IPS-18a (cell line): ENCODE data around the gene TAS2R7.
"Not testable (repeated sequence)": the region's sequence is repeated elsewhere in the genome, so short reads cannot be mapped to it uniquely, and the experiment has no call there.

ENCODE experiments used
- H3K27ac ChIP-seq: one replicate; pipeline ENCODE4 v1.5.1; 2013; ENCODE audit warnings: low read length
- H3K27me3 ChIP-seq: one replicate; pipeline ENCODE4 v1.6.1; 2013; ENCODE audit warnings: mild to moderate bottlenecking, low read length; ENCODE audit not compliant: control insufficient read depth, insufficient read depth
- H3K36me3 ChIP-seq: one replicate; pipeline ENCODE4 v1.6.1; 2013; ENCODE audit warnings: low read depth, low read length; ENCODE audit not compliant: control insufficient read depth
- H3K4me1 ChIP-seq: one replicate; pipeline ENCODE4 v1.6.1; 2013; ENCODE audit warnings: low read depth, low read length; ENCODE audit not compliant: control insufficient read depth
- H3K4me3 ChIP-seq: one replicate; pipeline ENCODE4 v1.5.1; 2013; ENCODE audit warnings: low read length
- H3K9ac ChIP-seq: one replicate; pipeline ENCODE4 v1.6.1; 2013; ENCODE audit warnings: mild to moderate bottlenecking, low read length, moderate library complexity
- H3K9me3 ChIP-seq: one replicate; pipeline ENCODE4 v1.6.1; 2013; ENCODE audit warnings: low read depth, low read length; ENCODE audit not compliant: control insufficient read depth

The TAS2R7 gene

GRCh38 chr12:10807186-10807585 lies 4.8 kb upstream of the TAS2R7 start, which contains the start of gene TAS2R8:
Gene TAS2R8, minus strand, starts transcription at chr12:10807286. Its CDS starts 306 bp downstream, at chr12:10806980.
- Histone ChIP-seq H3K4me1 (peaks cover 18% of the 10 kb centered on the region), H3K9me3 (no peaks in the 10 kb centered on the region), H3K4me3 (no peak within 1 kb of the TSS), H3K9ac (no peak within 1 kb of the TSS), H3K27ac (no peak within 1 kb of the TSS), H3K27me3 (no peaks in the 10 kb centered on the region), H3K36me3 (no peaks in the 10 kb centered on the region)

GRCh38 chr12:10801741-10802140 lies 686 bp downstream of the TAS2R7 start:
- Histone ChIP-seq H3K27ac (no peak overlapping the region), H3K4me3 (no peak overlapping the region), H3K9me3 (no peaks in the 10 kb centered on the region), H3K4me1 (peaks cover 23% of the 10 kb centered on the region), H3K27me3 (no peaks in the 10 kb centered on the region), H3K9ac (no peak overlapping the region), H3K36me3 (no peaks in the 10 kb centered on the region)

GRCh38 chr12:10794222-10794621 lies 8.2 kb downstream of the TAS2R7 start:
- no peaks in the 10 kb centered on the region for H3K36me3 ChIP-seq
- H3K27ac ChIP-seq = no peak overlapping the region
- H3K4me3 ChIP-seq = no peak overlapping the region
- no peaks in the 10 kb centered on the region for H3K27me3 ChIP-seq
- H3K4me1 ChIP-seq = no peaks in the 10 kb centered on the region
- no peaks in the 10 kb centered on the region for H3K9me3 ChIP-seq
- no peak overlapping the region for H3K9ac ChIP-seq

- not testable (repeated sequence) for H3K27me3 ChIP-seq, H3K4me3 ChIP-seq, H3K27ac ChIP-seq, H3K9ac ChIP-seq, H3K36me3 ChIP-seq, H3K9me3 ChIP-seq, H3K4me1 ChIP-seq
Observed at GRCh38 chr12:10791769-10792168, 10.7 kb downstream of the TAS2R7 start.

GRCh38 chr12:10783252-10783651 lies 19.2 kb downstream of the TAS2R7 start:
- Histone ChIP-seq H3K4me1 (no peaks in the 10 kb centered on the region), H3K27ac (no peak overlapping the region), H3K27me3 (no peaks in the 10 kb centered on the region), H3K9me3 (no peaks in the 10 kb centered on the region), H3K9ac (no peak overlapping the region), H3K36me3 (no peaks in the 10 kb centered on the region), H3K4me3 (no peak overlapping the region)

GRCh38 chr12:10779103-10779502 lies 23.3 kb downstream of the TAS2R7 start:
- Histone ChIP-seq H3K9ac (no peak overlapping the region), H3K4me1 (no peaks in the 10 kb centered on the region), H3K27ac (no peak overlapping the region), H3K9me3 (no peaks in the 10 kb centered on the region), H3K36me3 (no peaks in the 10 kb centered on the region), H3K4me3 (no peak overlapping the region), H3K27me3 (no peaks in the 10 kb centered on the region)

- no peaks in the 10 kb centered on the region for H3K27me3 ChIP-seq
- H3K4me3 ChIP-seq = no peak overlapping the region
- no peaks in the 10 kb centered on the region for H3K9me3 ChIP-seq
- no peak overlapping the region for H3K9ac ChIP-seq
- H3K36me3 ChIP-seq = no peaks in the 10 kb centered on the region
- H3K4me1 ChIP-seq = no peaks in the 10 kb centered on the region
- H3K27ac ChIP-seq = no peak overlapping the region
Observed at GRCh38 chr12:10771132-10771733, 31.2 kb downstream of the TAS2R7 start.

- Histone ChIP-seq H3K27ac (no peak overlapping the region), H3K36me3 (no peaks in the 10 kb centered on the region), H3K27me3 (no peaks in the 10 kb centered on the region), H3K4me3 (no peak overlapping the region), H3K9me3 (peaks cover 13% of the 10 kb centered on the region), H3K9ac (no peak overlapping the region), H3K4me1 (no peaks in the 10 kb centered on the region)
Observed at GRCh38 chr12:10759657-10760056, 42.8 kb downstream of the TAS2R7 start.

- Histone ChIP-seq H3K27ac (no peak overlapping the region), H3K36me3 (no peaks in the 10 kb centered on the region), H3K27me3 (no peaks in the 10 kb centered on the region), H3K4me1 (no peaks in the 10 kb centered on the region), H3K4me3 (no peak overlapping the region), H3K9ac (no peak overlapping the region), H3K9me3 (peaks cover 13% of the 10 kb centered on the region)
Observed at GRCh38 chr12:10756194-10756593, 46.2 kb downstream of the TAS2R7 start.

GRCh38 chr12:10753059-10753458 lies 49.4 kb downstream of the TAS2R7 start:
- Histone ChIP-seq H3K4me1 (peaks cover 4% of the 10 kb centered on the region), H3K9me3 (peaks cover 13% of the 10 kb centered on the region), H3K9ac (no peak overlapping the region), H3K27me3 (no peaks in the 10 kb centered on the region), H3K4me3 (no peak overlapping the region), H3K27ac (no peak overlapping the region), H3K36me3 (no peaks in the 10 kb centered on the region)
